Glomerular endothelial cell (primary cell): ENCODE data around the gene CCDC192. TPM values are rescaled to one million over a fixed set of nuclear protein-coding genes. Genes with fewer than 3 reads are reported as not detected.

Source experiments
- DNase-seq: peaks from one replicate; pipeline ENCODE4 v3.0.0-alpha.2; 2011; ENCODE audit warnings: low read depth, low spot score; ENCODE audit errors: extremely low read depth
- total RNA-seq: library from RNA; depleted of rRNA; stranded (reverse); fragments of >200 nt; gene quantifications from 2 replicates; pipeline ENCODE4 v1.2.3, GENCODE V29; 2015

Gene CCDC192
- total RNA-seq, 1 donor from 2014 or later = not detected

DNA sequence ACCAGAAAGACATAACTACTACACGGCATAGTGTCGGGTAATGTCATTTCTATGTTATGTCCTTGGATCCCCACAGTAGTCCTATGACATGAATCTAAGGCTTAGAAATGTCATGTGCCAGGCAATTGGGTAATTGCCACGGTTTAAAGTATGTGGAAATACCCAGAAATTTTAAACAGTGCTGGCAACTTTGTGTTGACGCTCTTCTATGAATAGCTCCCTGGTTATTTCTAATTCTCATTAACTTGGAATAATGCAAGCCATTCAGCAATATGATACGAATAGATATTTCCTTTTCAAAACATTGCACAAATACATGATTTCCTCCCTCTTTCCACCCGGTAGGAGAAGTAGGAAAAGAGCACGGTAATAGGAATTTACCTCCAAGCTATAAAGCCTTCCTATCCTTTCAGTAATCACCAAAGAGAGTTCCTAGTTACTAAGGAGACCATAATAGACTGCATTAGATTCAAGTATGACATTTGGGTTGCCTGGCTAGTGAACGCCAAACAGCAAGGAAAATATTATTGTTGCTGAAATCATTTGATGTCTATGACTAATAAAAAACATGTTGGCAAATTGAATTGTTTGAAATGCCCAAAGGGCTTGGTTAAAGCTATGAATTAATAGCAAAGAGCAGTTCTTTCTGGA is 168.4 kb downstream of the CCDC192 start:
- DNase-seq = peak; percentile 83

DNA sequence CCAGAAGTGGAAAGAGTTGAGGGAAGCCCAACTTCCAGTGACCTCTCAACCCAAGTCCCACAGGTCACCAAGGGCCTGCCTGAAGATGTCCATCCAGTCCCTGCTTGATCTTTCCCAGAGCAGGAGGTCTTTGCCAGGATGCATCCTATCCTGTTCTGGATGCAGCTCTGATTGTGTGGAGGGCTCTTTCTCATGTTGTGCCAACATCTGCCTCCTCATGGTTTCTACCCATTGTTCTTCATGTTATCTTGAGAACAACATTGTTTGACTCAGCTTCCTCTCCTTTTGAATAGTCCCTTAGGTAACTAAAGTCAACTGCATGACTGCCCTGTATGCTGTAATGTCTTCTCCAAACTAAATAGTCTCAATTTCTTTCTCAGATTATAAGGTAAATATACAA is 169.3 kb downstream of the CCDC192 start:
- DNase-seq = peak; percentile 97

GRCh38 chr5:127875235-127876021 is 172.2 kb downstream of the CCDC192 start:
- no peak for DNase-seq

GRCh38 chr5:127876384-127876783 is 173.2 kb downstream of the CCDC192 start:
- no peak for DNase-seq

DNA sequence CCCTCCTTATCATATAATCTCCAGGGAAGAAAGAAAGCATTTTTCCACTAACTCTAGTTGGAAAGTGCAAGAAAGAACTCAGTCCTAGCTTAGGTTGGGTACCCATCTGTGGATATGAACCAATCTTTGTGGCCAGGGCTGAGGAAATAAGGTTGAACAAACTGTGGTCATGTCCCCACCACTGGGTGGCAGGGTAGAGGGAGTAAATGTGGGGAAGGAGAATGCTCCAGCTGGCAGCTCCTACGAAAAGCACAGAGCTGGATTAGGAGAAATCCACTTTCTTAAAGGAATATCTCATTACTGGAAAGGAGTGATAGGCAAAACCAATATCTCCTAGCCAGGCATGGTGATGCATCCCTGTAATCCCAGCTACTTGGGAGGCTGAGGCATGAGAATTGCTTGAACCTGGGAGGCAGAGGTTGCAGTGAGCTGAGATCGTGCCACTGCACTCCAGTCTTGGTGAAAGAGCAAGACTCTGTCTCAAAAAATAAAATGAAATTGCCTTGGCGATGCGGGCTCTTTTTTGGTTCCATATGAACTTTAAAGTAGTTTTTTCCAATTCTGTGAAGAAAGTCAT is 175.1 kb downstream of the CCDC192 start:
- DNase-seq = no peak

DNA sequence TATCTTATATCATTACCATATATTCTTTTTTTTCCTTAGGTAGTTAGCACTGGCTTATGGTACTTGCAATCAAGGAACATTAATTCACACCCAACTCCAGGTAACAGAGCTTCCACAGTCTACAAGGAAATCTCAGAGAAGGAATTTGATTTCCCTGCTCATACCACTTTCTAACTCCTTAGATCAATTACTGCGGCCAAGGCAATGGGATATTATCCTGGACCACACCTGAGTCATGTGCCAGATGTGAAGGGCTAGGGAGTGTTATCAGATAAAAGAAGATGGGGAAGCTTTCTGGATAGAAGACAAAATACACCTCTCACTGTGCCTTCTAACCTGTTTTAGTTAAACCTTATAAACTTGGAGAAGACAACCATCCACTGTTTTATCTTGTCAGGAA is 181.2 kb downstream of the CCDC192 start:
- no peak for DNase-seq

- no peak for DNase-seq
Measured at GRCh38 chr5:127885176-127885575, 182.0 kb downstream of the CCDC192 start.

- no peak for DNase-seq
Measured at GRCh38 chr5:127886081-127886480, 182.9 kb downstream of the CCDC192 start.

DNA sequence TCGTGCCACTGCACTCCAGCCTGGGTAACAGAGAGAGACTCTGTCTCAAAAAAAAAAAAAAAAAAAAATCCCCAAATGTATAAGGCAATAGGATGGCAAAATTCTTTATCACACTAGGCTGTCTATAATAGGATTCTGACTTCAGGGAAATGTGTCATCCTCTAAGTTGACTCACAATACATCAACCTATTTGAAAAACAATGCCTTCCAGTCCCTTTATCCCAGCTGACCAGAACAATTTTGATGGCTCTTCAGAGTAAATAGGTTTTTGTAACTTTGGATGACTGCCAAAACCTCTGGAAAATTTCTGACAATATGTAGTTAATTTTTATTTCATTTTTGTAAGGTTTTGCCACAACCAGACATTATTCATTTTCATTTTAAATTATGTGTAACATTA is 184.1 kb downstream of the CCDC192 start:
- no peak for DNase-seq

DNA sequence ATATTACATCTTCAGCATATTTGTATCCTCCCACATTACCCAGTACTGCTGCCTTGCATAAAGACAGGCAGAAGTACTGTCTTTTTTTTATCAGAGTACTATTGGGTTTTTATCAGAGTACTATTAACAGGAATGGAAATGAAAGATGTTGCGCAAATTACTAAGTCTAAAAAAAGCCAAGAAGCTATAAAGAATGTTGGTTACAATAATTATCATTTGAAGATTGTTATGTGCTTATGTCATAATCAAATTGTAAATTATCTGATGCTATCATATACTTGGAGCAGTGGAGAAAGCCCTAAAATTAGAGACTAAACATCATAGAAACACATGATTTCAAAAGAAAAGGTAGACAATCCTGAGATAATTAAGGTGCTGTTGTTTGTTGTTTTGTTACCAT is 188.8 kb downstream of the CCDC192 start:
- no peak for DNase-seq

- DNase-seq = peak; percentile 33
Measured at GRCh38 chr5:127892467-127893207, 189.4 kb downstream of the CCDC192 start.

DNA sequence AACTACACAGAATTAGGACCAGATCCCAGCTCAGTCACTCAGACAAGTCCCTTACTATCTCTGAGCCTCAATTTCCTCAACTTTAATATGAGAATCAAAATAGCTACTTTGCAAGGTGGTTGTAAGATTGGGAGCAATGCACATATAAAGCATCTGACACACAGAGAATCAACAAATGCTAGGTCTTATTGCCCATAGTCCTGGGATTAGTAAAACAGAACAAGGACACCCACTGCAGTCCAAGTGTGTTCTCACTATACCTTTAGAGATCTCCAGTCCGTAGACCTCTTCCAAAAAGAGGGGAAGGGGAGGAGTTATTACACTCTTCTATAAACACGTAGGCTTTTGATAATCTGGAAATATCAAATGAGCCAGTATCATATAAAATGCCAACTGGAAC is 190.0 kb downstream of the CCDC192 start:
- DNase-seq = no peak

- no peak for DNase-seq
Measured at GRCh38 chr5:127894461-127894860, 191.3 kb downstream of the CCDC192 start.

GRCh38 chr5:127898551-127899213 is 195.5 kb downstream of the CCDC192 start:
- no peak for DNase-seq

- no peak for DNase-seq
Measured at GRCh38 chr5:127899214-127899610, 196.0 kb downstream of the CCDC192 start.

DNA sequence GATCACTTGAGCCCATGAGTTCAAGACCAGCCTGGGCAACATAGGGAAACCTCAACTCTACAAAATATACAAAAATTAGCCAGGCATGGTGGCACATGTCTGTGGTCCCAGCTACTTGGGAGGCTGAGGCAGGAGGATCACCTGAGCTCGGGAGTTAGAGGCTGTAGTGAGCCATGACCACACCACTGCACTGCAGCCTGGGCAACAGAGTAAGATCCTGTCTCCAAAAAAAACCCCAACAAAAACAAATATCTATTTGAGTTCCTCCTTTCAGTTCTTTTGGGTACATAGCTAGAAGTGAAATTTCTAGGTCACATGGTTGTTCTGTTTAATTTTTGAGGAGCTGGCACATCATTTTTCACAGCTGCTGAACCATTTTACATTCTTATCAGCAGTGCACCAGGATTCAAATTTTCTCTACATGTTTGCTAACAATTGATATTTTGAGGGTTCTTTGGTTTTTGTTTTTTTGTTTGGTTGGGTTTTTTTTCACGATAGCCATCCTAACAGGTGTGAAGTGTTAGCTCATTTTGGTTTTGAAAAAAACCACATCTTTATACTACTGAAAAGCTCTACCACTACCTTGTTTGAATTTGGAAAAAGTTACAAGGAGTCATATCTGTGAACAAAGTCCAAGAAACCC is 203.5 kb downstream of the CCDC192 start:
- no peak for DNase-seq

- DNase-seq = no peak
Measured at GRCh38 chr5:127907907-127908306, 204.7 kb downstream of the CCDC192 start.

- no peak for DNase-seq
Measured at GRCh38 chr5:127909066-127909465, 205.9 kb downstream of the CCDC192 start.

DNA sequence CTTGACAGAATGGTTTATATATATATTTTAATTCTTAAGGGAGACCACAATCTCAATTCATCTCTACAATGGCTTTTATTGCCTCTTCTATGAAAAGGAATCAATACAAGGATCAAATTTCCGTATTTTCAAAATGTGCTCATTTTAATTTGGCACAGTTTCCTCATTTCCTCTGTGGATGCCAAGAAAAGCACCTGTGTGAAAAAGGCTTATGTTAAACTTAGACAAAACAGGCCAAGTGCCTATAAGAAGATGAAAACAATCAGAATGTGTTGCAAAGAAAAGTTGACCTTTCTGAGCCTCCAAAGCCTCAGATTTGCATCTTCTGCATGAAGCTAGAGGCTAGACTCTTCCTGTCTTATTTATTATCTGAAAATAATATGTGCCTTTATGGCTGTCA is 206.6 kb downstream of the CCDC192 start:
- DNase-seq = no peak

DNA sequence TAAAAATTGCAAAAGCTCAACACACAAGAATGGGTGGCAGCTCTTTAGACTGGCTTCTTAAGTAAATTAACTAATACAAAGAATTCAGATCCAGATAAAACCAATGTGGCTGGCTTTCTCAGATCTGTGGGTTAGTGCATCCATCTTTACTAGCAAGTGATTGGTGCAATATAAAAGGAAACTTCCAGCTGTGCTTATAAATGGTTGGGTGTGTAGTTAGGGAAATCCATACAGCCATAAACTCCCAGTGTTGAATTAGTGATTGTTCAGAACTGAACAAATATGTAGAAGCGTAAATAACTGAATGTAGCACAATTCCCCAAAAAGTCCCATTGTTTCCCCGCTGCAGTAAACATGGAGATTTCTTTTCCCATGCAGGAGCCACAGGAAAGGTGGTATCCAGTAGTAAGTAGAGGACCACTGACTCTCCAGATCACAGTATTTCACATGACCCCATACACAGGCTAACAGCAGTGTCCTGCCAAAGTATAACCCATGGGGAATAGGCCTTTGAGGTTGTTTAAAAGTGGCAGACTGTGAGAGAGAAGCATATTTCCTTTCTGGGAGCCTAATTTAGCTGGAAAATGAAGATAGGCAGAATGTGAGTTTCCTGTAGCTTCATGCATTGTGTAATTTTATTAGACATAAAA is 207.2 kb downstream of the CCDC192 start:
- no peak for DNase-seq
